Stomach (tissue), 9 donors: ENCODE measurements around the gene LCN10. TPM values are rescaled to one million over a fixed set of nuclear protein-coding genes. Genes with fewer than 3 reads are reported as not detected.

ENCODE experiments used
- DNase-seq, 2 donors: peaks; one replicate each; pipeline versions ENCODE4 v3.0.0 to v3.0.0-alpha.2; 2013 to 2019
- H3K27ac ChIP-seq, 5 donors: fragments of 200-600 bp in 4 of 5; sonication (generic) in 4 of 5; one replicate each; pipeline ENCODE4 v1.5.1; 2013 to 2019; ENCODE audit warnings: mild to moderate bottlenecking in 1 of 5, moderate library complexity in 1 of 5
- H3K27me3 ChIP-seq, 3 donors: fragments of 200-600 bp; sonication (generic); one replicate each; pipeline ENCODE4 v1.5.1; 2017 to 2019; ENCODE audit warnings: mixed run types in 1 of 3
- H3K36me3 ChIP-seq, 4 donors: fragments of 200-600 bp; sonication (generic); 1 replicate in 3 of 4; 2 replicates in 1 of 4; pipeline ENCODE4 v1.5.1; 2016 to 2019
- H3K4me1 ChIP-seq, 4 donors: fragments of 200-600 bp; sonication (generic); one replicate each; pipeline ENCODE4 v1.5.1; 2016 to 2019
- H3K4me3 ChIP-seq, 4 donors: fragments of 200-600 bp; sonication (generic) in 3 of 4; one replicate each; pipeline ENCODE4 v1.5.1; 2016 to 2019; ENCODE audit warnings: mild to moderate bottlenecking in 1 of 4
- H3K9me3 ChIP-seq, 4 donors: fragments of 200-600 bp; sonication (generic); one replicate each; pipeline ENCODE4 v1.5.1; 2016 to 2019
- EP300 ChIP-seq: sonication (generic); formaldehyde crosslinking; IDR thresholded peaks from one replicate; pipeline ENCODE4 v1.6.1; 2017; ENCODE audit warnings: antibody characterized with exemption
- POLR2A ChIP-seq, 4 donors: fragments of 450-650 bp; IDR thresholded peaks; one replicate each; pipeline ENCODE4 v1.6.1; 2016; ENCODE audit warnings: antibody characterized with exemption in 4 of 4, control low read depth in 2 of 4, mild to moderate bottlenecking in 1 of 4, moderate library complexity in 1 of 4
- POLR2AphosphoS5 ChIP-seq, 3 donors: sonication (generic); formaldehyde crosslinking; IDR thresholded peaks; one replicate each; pipeline ENCODE4 v1.6.1; 2016; ENCODE audit warnings: antibody characterized with exemption in 3 of 3
- WGBS, 5 donors: extraction: QIAGEN DNeasy Blood & Tissue Kit in 3 of 5; methylation state at CpG; one replicate each; pipeline versions ENCODE4 v1.1.5 to v1.1.7; 2013 to 2018; 5-methylcytosine and 5-hydroxymethylcytosine counted together
- intact Hi-C: fragments of 100-400 bp; cut with DNase I; formaldehyde crosslinking; loops from one replicate; pipeline ENCODE4 v1.15.1; 2023; ENCODE audit warnings: low total_unique reads
- polyA plus RNA-seq, 3 donors: library from polyadenylated mRNA; stranded (reverse); fragments of 200-250 nt; gene quantifications; one replicate each; pipeline ENCODE4 v1.2.3, GENCODE V29; 2013
- total RNA-seq, 5 donors: library from RNA; depleted of rRNA; stranded (reverse); fragments of >200 nt; gene quantifications; one replicate each; pipeline versions ENCODE4 v1.1.0 to v1.2.3, GENCODE V29; 2014 to 2016
- TF ChIP-seq, protein P1 (sequence below), 7 experiments: fragments of 450-650 bp in 4 of 7; fragments of 200-600 bp in 3 of 7; sonication (generic) in 3 of 7; IDR thresholded peaks; one replicate each; pipeline ENCODE4 v1.5.1; 2016 to 2019; ENCODE audit warnings: antibody characterized with exemption in 7 of 7, control low read depth in 2 of 7, mild to moderate bottlenecking in 1 of 7
- donor health status: healthy with polysubstance abuse.
- donor health status: Bipolar disorder and iron deficiency.
- donor health status: healthy.

LCN10 gene
- total and polyA plus RNA-seq, 8 donors = 0.58 to 25.5 (median 8.5) TPM

DNA sequence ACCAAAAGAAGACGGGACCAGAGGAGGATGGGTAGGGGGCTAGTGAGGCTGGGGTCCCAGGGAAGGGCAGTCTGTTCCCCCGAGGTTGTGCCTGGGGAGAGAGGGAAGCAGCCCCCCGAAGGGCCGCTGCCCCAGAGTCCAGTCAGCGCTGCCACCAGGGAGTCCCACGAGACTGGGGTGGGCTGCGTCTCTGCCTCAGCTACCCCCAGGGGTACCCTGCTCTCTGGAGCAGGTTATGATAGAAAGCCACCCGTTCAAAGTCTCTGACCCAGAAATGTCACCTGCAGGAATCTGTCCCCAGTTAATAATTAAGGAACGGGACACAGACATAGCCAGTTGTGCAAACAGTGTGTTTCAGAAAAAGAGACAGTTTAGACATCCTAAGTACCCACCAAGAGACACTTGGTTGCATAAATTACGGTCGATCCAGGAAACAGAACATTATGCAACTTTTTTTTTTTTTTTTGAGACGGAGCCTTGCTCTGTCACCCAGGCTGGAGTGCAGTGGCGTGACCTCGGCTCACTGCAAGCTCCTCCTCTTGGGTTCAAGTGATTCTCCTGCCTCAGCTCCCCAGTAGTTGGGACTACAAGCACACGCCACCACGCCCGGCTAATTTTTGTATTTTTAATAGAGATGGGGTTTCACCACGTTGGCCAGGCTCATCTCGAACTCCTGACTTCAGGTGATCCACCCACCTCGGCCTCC lies 44.8 kb downstream of the LCN10 start:
- H3K36me3 ChIP-seq = no peaks in the 10 kb centered on the region
- no peak for DNase-seq
- WGBS, 5 donors = 54 to 65% (median 59%) methylated on average over 19 to 20 of the region's 20 CpGs
- peak overlapping the region in 1 of 5 donors; percentile 46 for H3K27ac ChIP-seq
- TF ChIP-seq POLR2AphosphoS5 (IDR thresholded peaks at IDR 0.05) (no peak), POLR2A (IDR thresholded peaks at IDR 0.05) (no peak), EP300 (no peak)
- TF ChIP-seq, protein P1, sequence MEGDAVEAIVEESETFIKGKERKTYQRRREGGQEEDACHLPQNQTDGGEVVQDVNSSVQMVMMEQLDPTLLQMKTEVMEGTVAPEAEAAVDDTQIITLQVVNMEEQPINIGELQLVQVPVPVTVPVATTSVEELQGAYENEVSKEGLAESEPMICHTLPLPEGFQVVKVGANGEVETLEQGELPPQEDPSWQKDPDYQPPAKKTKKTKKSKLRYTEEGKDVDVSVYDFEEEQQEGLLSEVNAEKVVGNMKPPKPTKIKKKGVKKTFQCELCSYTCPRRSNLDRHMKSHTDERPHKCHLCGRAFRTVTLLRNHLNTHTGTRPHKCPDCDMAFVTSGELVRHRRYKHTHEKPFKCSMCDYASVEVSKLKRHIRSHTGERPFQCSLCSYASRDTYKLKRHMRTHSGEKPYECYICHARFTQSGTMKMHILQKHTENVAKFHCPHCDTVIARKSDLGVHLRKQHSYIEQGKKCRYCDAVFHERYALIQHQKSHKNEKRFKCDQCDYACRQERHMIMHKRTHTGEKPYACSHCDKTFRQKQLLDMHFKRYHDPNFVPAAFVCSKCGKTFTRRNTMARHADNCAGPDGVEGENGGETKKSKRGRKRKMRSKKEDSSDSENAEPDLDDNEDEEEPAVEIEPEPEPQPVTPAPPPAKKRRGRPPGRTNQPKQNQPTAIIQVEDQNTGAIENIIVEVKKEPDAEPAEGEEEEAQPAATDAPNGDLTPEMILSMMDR (IDR thresholded peaks at IDR 0.05) = no peak
- H3K4me3 ChIP-seq = no peak overlapping the region
- intact Hi-C loops = no loop called here
- H3K9me3 ChIP-seq = no peaks in the 10 kb centered on the region
- peaks cover 48 to 59% (median 55%) of the 10 kb centered on the region in 4 donors for H3K4me1 ChIP-seq
- peaks cover 0 to 32% (median 4%) of the 10 kb centered on the region in 3 donors for H3K27me3 ChIP-seq

DNA sequence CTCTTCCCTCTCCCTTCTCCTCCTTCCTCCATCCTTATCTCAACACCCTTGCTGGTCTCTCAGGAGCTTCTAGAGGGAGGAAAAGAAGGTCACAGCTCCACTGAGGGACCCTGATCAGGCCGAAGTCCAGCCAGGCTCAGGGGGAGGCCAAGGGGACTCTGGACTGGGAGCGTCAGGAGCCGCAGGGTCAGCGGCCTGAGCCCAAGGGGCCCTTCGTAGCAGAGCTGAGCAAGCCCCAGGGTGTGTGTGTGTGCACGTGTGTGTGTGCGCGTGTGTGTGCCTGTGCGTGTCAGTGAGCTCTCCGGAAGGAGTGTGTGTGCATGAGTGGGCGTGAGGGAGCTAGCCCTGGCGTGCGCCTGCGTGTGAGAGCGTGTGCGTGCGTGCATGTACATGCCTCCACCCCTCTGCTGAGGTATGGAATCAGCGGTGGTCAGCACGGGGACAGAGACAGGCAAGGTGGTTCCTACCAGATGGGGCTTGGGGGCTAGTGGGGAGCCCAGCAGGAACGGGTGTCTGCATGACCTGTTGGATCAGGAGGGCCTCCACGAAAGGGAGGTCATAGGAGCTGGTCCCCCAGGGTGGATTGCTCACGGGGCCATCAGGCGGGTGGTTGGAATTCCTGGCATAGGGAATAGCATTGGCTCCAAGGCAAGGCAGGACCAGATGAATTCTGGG lies 45.5 kb downstream of the LCN10 start:
- 30 to 52% (median 45%) methylated on average over 23 of the region's 23 CpGs for WGBS, 5 donors
- peak in 1 of 2 donors; percentile 72 for DNase-seq
- Histone ChIP-seq H3K4me1 (peaks cover 48 to 66% (median 61%) of the 10 kb centered on the region in 4 donors), H3K27me3 (peaks cover 0 to 32% (median 4%) of the 10 kb centered on the region in 3 donors), H3K9me3 (no peaks in the 10 kb centered on the region), H3K36me3 (no peaks in the 10 kb centered on the region), H3K4me3 (no peak overlapping the region), H3K27ac (peak overlapping the region in 1 of 5 donors; percentile 46)
- TF ChIP-seq, protein P1 (IDR thresholded peaks at IDR 0.05) = no peak
- no peak for TF ChIP-seq EP300
- TF ChIP-seq POLR2AphosphoS5 (IDR thresholded peaks at IDR 0.05) = no peak
- TF ChIP-seq POLR2A (IDR thresholded peaks at IDR 0.05) = no peak
- intact Hi-C loops = no loop called here

- WGBS, 5 donors = 69 to 87% (median 74%) methylated on average over 4 to 9 of the region's 9 CpGs
Measured at GRCh38 chr9:136696502-136696901, 46.2 kb downstream of the LCN10 start.

GRCh38 chr9:136695955-136696354 lies 46.8 kb downstream of the LCN10 start:
- Histone ChIP-seq H3K4me1 (peaks cover 54 to 78% (median 66%) of the 10 kb centered on the region in 4 donors), H3K9me3 (no peaks in the 10 kb centered on the region), H3K27me3 (peaks cover 0 to 19% (median 4%) of the 10 kb centered on the region in 3 donors), H3K27ac (peak overlapping the region; percentile 57 to 82 (median 73)), H3K4me3 (no peak overlapping the region), H3K36me3 (no peaks in the 10 kb centered on the region)
- no peak for TF ChIP-seq EP300
- no peak for TF ChIP-seq POLR2A (IDR thresholded peaks at IDR 0.05)
- TF ChIP-seq, protein P1 (IDR thresholded peaks at IDR 0.05) = no peak
- no peak for TF ChIP-seq POLR2AphosphoS5 (IDR thresholded peaks at IDR 0.05)
- intact Hi-C loops = no loop called here
- 60 to 76% (median 72%) methylated on average over 4 to 23 of the region's 23 CpGs for WGBS, 5 donors
- DNase-seq = peak in 1 of 2 donors; percentile 55

More at GRCh38 chr9:136696502-136696901, 46.2 kb downstream of the LCN10 start:
- peaks cover 0 to 25% (median 4%) of the 10 kb centered on the region in 3 donors for H3K27me3 ChIP-seq
- peaks cover 50 to 74% (median 62%) of the 10 kb centered on the region in 4 donors for H3K4me1 ChIP-seq
- peak overlapping the region in 1 of 5 donors; percentile 81 for H3K27ac ChIP-seq
- no peak overlapping the region for H3K4me3 ChIP-seq
- no peaks in the 10 kb centered on the region for H3K36me3 ChIP-seq
- intact Hi-C loops = no loop called here
- TF ChIP-seq EP300 (no peak), POLR2A (IDR thresholded peaks at IDR 0.05) (no peak), POLR2AphosphoS5 (IDR thresholded peaks at IDR 0.05) (no peak)
- TF ChIP-seq, protein P1 (IDR thresholded peaks at IDR 0.05) = no peak
- no peaks in the 10 kb centered on the region for H3K9me3 ChIP-seq
- no peak for DNase-seq
